ENCODE measurements around the gene PARP1. TPM values are rescaled to one million over a fixed set of nuclear protein-coding genes. Genes with fewer than 3 reads are reported as not detected.
"Not testable (repeated sequence)": the region's sequence is repeated elsewhere in the genome, so short reads cannot be mapped to it uniquely, and the experiment has no call there.

The PARP1 gene
- polyA plus RNA-seq (ENCODE audit: insufficient read length in 4 of 4): 100 to 1,000 TPM; 122 to 133 (median 127) TPM

GRCh38 chr1:226407497-226408284, at the start of gene PARP1:
Gene PARP1 (minus strand): TSS chr1:226408093. CDS start chr1:226407929, 164 bp downstream.
- peak in 3 of 4 donors; percentile 63 to 75 (median 69) for DNase-seq (ENCODE audit: low read depth in 4 of 4, low spot score in 2 of 4)

GRCh38 chr1:226457307-226457712, 49.4 kb upstream of the PARP1 start:
- no peak for DNase-seq (ENCODE audit: low read depth in 4 of 4, low spot score in 2 of 4)

- DNase-seq (ENCODE audit: low read depth in 4 of 4, low spot score in 2 of 4): no peak
Measured at GRCh38 chr1:226455843-226456242, 48.0 kb upstream of the PARP1 start.

- no peak for DNase-seq (ENCODE audit: low read depth in 4 of 4, low spot score in 2 of 4)
Measured at GRCh38 chr1:226454349-226454748, 46.5 kb upstream of the PARP1 start.

- no peak for DNase-seq (ENCODE audit: low read depth in 4 of 4, low spot score in 2 of 4)
Measured at GRCh38 chr1:226453015-226453704, 45.3 kb upstream of the PARP1 start.

- DNase-seq (ENCODE audit: low read depth in 4 of 4, low spot score in 2 of 4): no peak
Measured at GRCh38 chr1:226450688-226451087, 42.8 kb upstream of the PARP1 start.

- DNase-seq (ENCODE audit: low read depth in 4 of 4, low spot score in 2 of 4): no peak
Measured at GRCh38 chr1:226449823-226450222, 41.9 kb upstream of the PARP1 start.

- DNase-seq (ENCODE audit: low read depth in 4 of 4, low spot score in 2 of 4): no peak
Measured at GRCh38 chr1:226447932-226448665, 40.2 kb upstream of the PARP1 start.

- no peak for DNase-seq (ENCODE audit: low read depth in 4 of 4, low spot score in 2 of 4)
Measured at GRCh38 chr1:226446094-226446493, 38.2 kb upstream of the PARP1 start.

- DNase-seq (ENCODE audit: low read depth in 4 of 4, low spot score in 2 of 4): no peak
Measured at GRCh38 chr1:226444901-226445300, 37.0 kb upstream of the PARP1 start.

GRCh38 chr1:226443439-226443838, 35.5 kb upstream of the PARP1 start:
- DNase-seq (ENCODE audit: low read depth in 4 of 4, low spot score in 2 of 4): no peak

- no peak for DNase-seq (ENCODE audit: low read depth in 4 of 4, low spot score in 2 of 4)
Measured at GRCh38 chr1:226443033-226443432, 35.1 kb upstream of the PARP1 start.

GRCh38 chr1:226441629-226442028, 33.7 kb upstream of the PARP1 start:
- DNase-seq (ENCODE audit: low read depth in 4 of 4, low spot score in 2 of 4): no peak

GRCh38 chr1:226440512-226440911, 32.6 kb upstream of the PARP1 start:
- DNase-seq (ENCODE audit: low read depth in 4 of 4, low spot score in 2 of 4): no peak

GRCh38 chr1:226438007-226438406, 30.1 kb upstream of the PARP1 start:
- DNase-seq (ENCODE audit: low read depth in 4 of 4, low spot score in 2 of 4): no peak

GRCh38 chr1:226436855-226437491, 29.1 kb upstream of the PARP1 start:
- DNase-seq (ENCODE audit: low read depth in 4 of 4, low spot score in 2 of 4): no peak

GRCh38 chr1:226436472-226436854, 28.6 kb upstream of the PARP1 start:
- DNase-seq (ENCODE audit: low read depth in 4 of 4, low spot score in 2 of 4): no peak

GRCh38 chr1:226433341-226433720, 25.4 kb upstream of the PARP1 start:
- no peak for DNase-seq (ENCODE audit: low read depth in 4 of 4, low spot score in 2 of 4)

GRCh38 chr1:226432586-226433340, 24.9 kb upstream of the PARP1 start:
- no peak for DNase-seq (ENCODE audit: low read depth in 4 of 4, low spot score in 2 of 4)

- DNase-seq (ENCODE audit: low read depth in 4 of 4, low spot score in 2 of 4): not testable (repeated sequence)
Measured at GRCh38 chr1:226431898-226432297, 24.0 kb upstream of the PARP1 start.
